Esophagus muscularis mucosa (tissue), 2 donors: ENCODE results near the gene AP5B1.

Experiments
- POLR2A ChIP-seq: fragments of 450-650 bp; IDR thresholded peaks from one replicate; pipeline ENCODE4 v1.6.1; 2017; ENCODE audit warnings: antibody characterized with exemption, moderate library complexity, mild to moderate bottlenecking, low read depth
- POLR2AphosphoS5 ChIP-seq, 2 donors: sonication (generic); formaldehyde crosslinking; IDR thresholded peaks; one replicate each; pipeline ENCODE4 v1.6.1; 2017; ENCODE audit warnings: antibody characterized with exemption in 2 of 2

- TF ChIP-seq POLR2A (no peak), POLR2AphosphoS5 (IDR thresholded peaks at IDR 0.05) (no peak)
Measured at GRCh38 chr11:65793625-65794400, 13.0 kb upstream of the AP5B1 start.
